Activated CD8-positive, alpha-beta T cell treated with anti-CD3 and anti-CD28 coated beads for 36 hours (primary cell): ENCODE measurements around the gene UNC5A. TPM values are rescaled to one million over a fixed set of nuclear protein-coding genes. Genes with fewer than 3 reads are reported as not detected.

ENCODE experiments used
- ATAC-seq: fragments of 200-7000 bp; cut with Tn5 transposase; one replicate; pipeline ENCODE4 v1.10.0; 2021; ENCODE audit warnings: mild to moderate bottlenecking, moderate library complexity
- CTCF ChIA-PET: fragments of 350-600 bp; sonication (Branson Sonifier 250); formaldehyde crosslinking; loops from one replicate; lab custom pipeline; 2021; ENCODE audit warnings: antibody characterized with exemption; lab: Charles Lee
- POLR2A ChIA-PET: fragments of 350-600 bp; sonication (Branson Sonifier 250); formaldehyde crosslinking; loops from one replicate; lab custom pipeline; 2021; ENCODE audit warnings: antibody characterized with exemption; lab: Charles Lee
- DNase-seq: peaks from one replicate; pipeline ENCODE4 v3.0.0-alpha.2; 2020
- H3K27ac Mint-ChIP-seq: one replicate; pipeline ENCODE4 v1.8.0; 2021; ENCODE audit warnings: mild to moderate bottlenecking, mixed read lengths
- H3K27me3 Mint-ChIP-seq: one replicate; pipeline ENCODE4 v1.8.0; 2021; ENCODE audit warnings: mixed read lengths
- H3K36me3 Mint-ChIP-seq: one replicate; pipeline ENCODE4 v1.8.0; 2021; ENCODE audit warnings: low read depth, mixed read lengths
- H3K4me1 Mint-ChIP-seq: one replicate; pipeline ENCODE4 v1.8.0; 2021; ENCODE audit warnings: low read depth, mixed read lengths
- H3K4me3 Mint-ChIP-seq: one replicate; pipeline ENCODE4 v1.8.0; 2021; ENCODE audit warnings: mild to moderate bottlenecking, moderate library complexity, mixed read lengths
- H3K9me3 Mint-ChIP-seq: one replicate; pipeline ENCODE4 v1.8.0; 2021; ENCODE audit warnings: mixed read lengths
- CTCF ChIP-seq: fragments of 200-600 bp; IDR thresholded peaks from one replicate; pipeline ENCODE4 v1.8.0; 2022; ENCODE audit warnings: antibody characterized with exemption, mild to moderate bottlenecking
- intact Hi-C: fragments of 100-400 bp; cut with micrococcal nuclease; formaldehyde crosslinking; loops from one replicate; pipeline ENCODE4 v1.10.0; 2022
- total RNA-seq, 2 experiments: library from RNA; stranded (reverse); gene quantifications; one replicate each; pipeline ENCODE4 v1.2.3, GENCODE V29; 2021

The UNC5A gene
- total RNA-seq, 2 experiments from 2014 or later: not detected

DNA sequence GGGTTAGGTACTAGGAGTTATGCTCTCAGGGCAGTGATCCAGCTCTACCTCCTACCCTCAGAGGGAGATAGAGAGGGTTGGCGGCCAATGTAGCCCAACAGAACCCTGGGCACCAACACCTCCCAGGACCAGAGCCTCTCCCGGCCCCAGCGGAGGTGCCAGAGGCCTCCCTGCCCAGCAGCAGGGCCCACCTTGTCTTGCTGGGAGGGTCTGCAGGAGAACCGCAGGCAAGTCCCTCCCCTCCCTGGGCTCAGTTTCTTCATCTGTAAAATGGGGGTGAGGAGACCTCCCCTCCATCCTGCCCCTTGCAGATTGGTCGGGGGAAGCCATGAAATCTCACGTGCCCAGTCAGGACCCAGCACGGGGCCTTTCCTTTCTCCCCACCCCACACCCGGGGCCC is 54.4 kb downstream of the UNC5A start:
- Mint-ChIP-seq H3K27ac (no peak overlapping the region), H3K27me3 (peaks cover 37% of the 10 kb centered on the region), H3K4me3 (no peak overlapping the region), H3K36me3 (no peaks in the 10 kb centered on the region), H3K4me1 (no peaks in the 10 kb centered on the region), H3K9me3 (no peaks in the 10 kb centered on the region)
- no peak for ATAC-seq
- intact Hi-C loops: no loop called here
- DNase-seq: no peak
- TF ChIP-seq CTCF: no peak
- ChIA-PET POLR2A (no interaction called here), CTCF (interaction anchor here (0.9 kb wide), 1 partner anchor 204 kb away, joined by 4 read pairs; no protein-coding TSS in a partner anchor)

DNA sequence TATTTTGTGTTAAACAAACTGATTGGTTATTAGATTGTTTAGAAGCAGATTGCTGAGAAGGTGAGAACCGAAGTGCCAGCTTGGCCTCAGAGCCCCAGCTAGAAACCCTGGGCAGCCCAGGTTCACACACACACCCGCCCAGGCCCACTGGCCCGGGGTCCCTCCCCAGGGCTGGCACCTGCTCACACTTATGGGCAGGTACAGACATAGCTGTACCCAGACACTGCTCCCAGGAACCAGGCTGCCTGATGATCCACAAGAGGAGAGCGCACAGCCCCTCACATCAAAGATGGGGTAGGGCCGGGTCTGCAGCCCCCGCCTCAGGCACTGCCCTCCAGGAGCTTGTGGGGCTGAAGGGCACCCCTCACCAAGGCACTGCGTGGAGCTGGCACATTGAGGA is 55.6 kb downstream of the UNC5A start:
- POLR2A ChIA-PET: no interaction called here
- no peaks in the 10 kb centered on the region for H3K4me1 Mint-ChIP-seq
- CTCF ChIA-PET: no interaction called here
- no peaks in the 10 kb centered on the region for H3K36me3 Mint-ChIP-seq
- H3K27me3 Mint-ChIP-seq: peaks cover 34% of the 10 kb centered on the region
- no peak overlapping the region for H3K27ac Mint-ChIP-seq
- ATAC-seq (no peak), DNase-seq (no peak)
- intact Hi-C loops: no loop called here
- no peak overlapping the region for H3K4me3 Mint-ChIP-seq
- TF ChIP-seq CTCF: no peak
- no peaks in the 10 kb centered on the region for H3K9me3 Mint-ChIP-seq

GRCh38 chr5:176866707-176867310 is 56.5 kb downstream of the UNC5A start:
- TF ChIP-seq CTCF: no peak
- Mint-ChIP-seq H3K36me3 (no peaks in the 10 kb centered on the region), H3K27ac (no peak overlapping the region), H3K4me3 (no peak overlapping the region), H3K4me1 (no peaks in the 10 kb centered on the region), H3K27me3 (peaks cover 32% of the 10 kb centered on the region), H3K9me3 (no peaks in the 10 kb centered on the region)
- intact Hi-C loops: no loop called here
- ATAC-seq: no peak
- POLR2A ChIA-PET: interaction anchor here (0.5 to 1.4 kb wide), 2 partner anchors 15 to 448 kb away, joined by 3 read pairs; no protein-coding TSS in a partner anchor
- CTCF ChIA-PET: no interaction called here
- DNase-seq: no peak

DNA sequence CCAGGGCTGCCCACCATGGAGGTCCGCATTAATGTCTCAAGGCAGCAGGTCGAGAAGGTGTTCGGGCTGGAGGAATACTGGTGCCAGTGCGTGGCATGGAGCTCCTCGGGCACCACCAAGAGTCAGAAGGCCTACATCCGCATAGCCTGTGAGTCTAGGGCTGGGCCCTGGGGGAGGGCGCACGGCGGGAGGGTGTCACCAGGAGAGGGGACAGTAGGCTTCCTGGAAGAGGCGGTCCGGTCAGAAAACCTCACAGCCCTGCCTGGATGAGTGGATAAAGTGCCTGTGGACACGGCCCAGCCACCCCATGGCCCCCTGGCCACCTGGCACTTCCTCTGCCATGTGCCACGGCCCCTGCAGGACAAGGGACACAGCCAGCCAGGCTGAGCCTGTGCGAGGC is 57.8 kb downstream of the UNC5A start:
- CTCF ChIA-PET: no interaction called here
- H3K27me3 Mint-ChIP-seq: peaks cover 25% of the 10 kb centered on the region
- H3K4me1 Mint-ChIP-seq: no peaks in the 10 kb centered on the region
- no peaks in the 10 kb centered on the region for H3K9me3 Mint-ChIP-seq
- ATAC-seq (no peak), DNase-seq (no peak)
- H3K27ac Mint-ChIP-seq: no peak overlapping the region
- intact Hi-C loops: no loop called here
- no peaks in the 10 kb centered on the region for H3K36me3 Mint-ChIP-seq
- no peak for TF ChIP-seq CTCF
- POLR2A ChIA-PET: interaction anchor here (1.4 kb wide), 1 partner anchor 14 kb away, joined by 3 read pairs; no protein-coding TSS in a partner anchor
- H3K4me3 Mint-ChIP-seq: no peak overlapping the region

GRCh38 chr5:176868731-176869130 is 58.4 kb downstream of the UNC5A start:
- no peak for DNase-seq
- ChIA-PET CTCF (no interaction called here), POLR2A (no interaction called here)
- H3K36me3 Mint-ChIP-seq: no peaks in the 10 kb centered on the region
- H3K27me3 Mint-ChIP-seq: peaks cover 23% of the 10 kb centered on the region
- TF ChIP-seq CTCF: no peak
- intact Hi-C loops: no loop called here
- H3K9me3 Mint-ChIP-seq: no peaks in the 10 kb centered on the region
- no peak overlapping the region for H3K4me3 Mint-ChIP-seq
- H3K27ac Mint-ChIP-seq: no peak overlapping the region
- H3K4me1 Mint-ChIP-seq: no peaks in the 10 kb centered on the region
- ATAC-seq: no peak
